Endothelial cell of hepatic sinusoid (primary cell): ENCODE data around the gene TPO.

Source experiments
- in situ Hi-C: cut with HindIII; loops from 2 replicates; pipeline ENCODE4 v1.10.0; 2017; ENCODE audit warnings: low sequenced_read_pairs

TPO gene

GRCh38 chr2:1440581-1440980 lies 27.3 kb downstream of the TPO start:
- in situ Hi-C loops = no loop called here

- in situ Hi-C loops = no loop called here
Observed at GRCh38 chr2:1446301-1446700, 33.0 kb downstream of the TPO start.

- in situ Hi-C loops = no loop called here
Observed at GRCh38 chr2:1448009-1448408, 34.7 kb downstream of the TPO start.

- in situ Hi-C loops = no loop called here
Observed at GRCh38 chr2:1450915-1451314, 37.7 kb downstream of the TPO start.

- in situ Hi-C loops = no loop called here
Observed at GRCh38 chr2:1451422-1451821, 38.2 kb downstream of the TPO start.

GRCh38 chr2:1453561-1453960 lies 40.3 kb downstream of the TPO start:
- in situ Hi-C loops = no loop called here

GRCh38 chr2:1454346-1454745 lies 41.1 kb downstream of the TPO start:
- in situ Hi-C loops = no loop called here

GRCh38 chr2:1455466-1455865 lies 42.2 kb downstream of the TPO start:
- in situ Hi-C loops = no loop called here

- in situ Hi-C loops = no loop called here
Observed at GRCh38 chr2:1458432-1458831, 45.2 kb downstream of the TPO start.

GRCh38 chr2:1459727-1460126 lies 46.5 kb downstream of the TPO start:
- in situ Hi-C loops = no loop called here

GRCh38 chr2:1460851-1461418 lies 47.7 kb downstream of the TPO start:
- in situ Hi-C loops = no loop called here

GRCh38 chr2:1461507-1462390 lies 48.5 kb downstream of the TPO start:
- in situ Hi-C loops = no loop called here

GRCh38 chr2:1462994-1463393 lies 49.7 kb downstream of the TPO start:
- in situ Hi-C loops = no loop called here

- in situ Hi-C loops = no loop called here
Observed at GRCh38 chr2:1472350-1472749, 59.1 kb downstream of the TPO start.

GRCh38 chr2:1476617-1477195 lies 63.4 kb downstream of the TPO start:
- in situ Hi-C loops = no loop called here

- in situ Hi-C loops = no loop called here
Observed at GRCh38 chr2:1477196-1478040, 64.2 kb downstream of the TPO start.

- in situ Hi-C loops = no loop called here
Observed at GRCh38 chr2:1478311-1479305, 65.3 kb downstream of the TPO start.

- in situ Hi-C loops = no loop called here
Observed at GRCh38 chr2:1479346-1479745, 66.1 kb downstream of the TPO start.

- in situ Hi-C loops = no loop called here
Observed at GRCh38 chr2:1480671-1481076, 67.4 kb downstream of the TPO start.
